Endometrial microvascular endothelial cells (primary cell): ENCODE results near the gene TYROBP. TPM values are rescaled to one million over a fixed set of nuclear protein-coding genes. Genes with fewer than 3 reads are reported as not detected.
"Not testable (repeated sequence)": the region's sequence is repeated elsewhere in the genome, so short reads cannot be mapped to it uniquely, and the experiment has no call there.

ENCODE experiments used
- in situ Hi-C: cut with HindIII; loops from 2 replicates; pipeline ENCODE4 v1.10.0; 2017; ENCODE audit warnings: low sequenced_read_pairs, low pct_unique_long_range_greater_than_20kb; ENCODE audit errors: inconsistent ontology term
- total RNA-seq: library from RNA; depleted of rRNA; stranded (reverse); fragments of >200 nt; gene quantifications from one replicate; pipeline ENCODE4 v1.2.3, GENCODE V29; 2015; ENCODE audit errors: inconsistent ontology term

TYROBP gene
- total RNA-seq, 1 donor from 2014 or later = not detected

- in situ Hi-C loops = no loop called here
These were observed 22.2 kb downstream of the TYROBP start for GRCh38 chr19:35885904-35886303.

- in situ Hi-C loops = no loop called here
These were observed 22.8 kb downstream of the TYROBP start for GRCh38 chr19:35885225-35885738.

- in situ Hi-C loops = no loop called here
These were observed 24.2 kb downstream of the TYROBP start for GRCh38 chr19:35883882-35884281.

- in situ Hi-C loops = no loop called here
These were observed 25.8 kb downstream of the TYROBP start for GRCh38 chr19:35882114-35882832.

GRCh38 chr19:35879770-35880317 lies 28.3 kb downstream of the TYROBP start:
- in situ Hi-C loops = no loop called here

- in situ Hi-C loops = no loop called here
These were observed 29.0 kb downstream of the TYROBP start for GRCh38 chr19:35879068-35879467.

GRCh38 chr19:35874392-35874930 lies 33.6 kb downstream of the TYROBP start:
- in situ Hi-C loops = no loop called here

GRCh38 chr19:35872180-35872579 lies 35.9 kb downstream of the TYROBP start:
- in situ Hi-C loops = no loop called here

- in situ Hi-C loops = no loop called here
These were observed 36.5 kb downstream of the TYROBP start for GRCh38 chr19:35871611-35872010.

- in situ Hi-C loops = no loop called here
These were observed 37.3 kb downstream of the TYROBP start for GRCh38 chr19:35870798-35871197.

- in situ Hi-C loops = not testable (repeated sequence)
These were observed 37.9 kb downstream of the TYROBP start for GRCh38 chr19:35870124-35870736.

GRCh38 chr19:35869327-35870123 lies 38.6 kb downstream of the TYROBP start:
- in situ Hi-C loops = no loop called here

GRCh38 chr19:35868823-35869326 lies 39.2 kb downstream of the TYROBP start:
- in situ Hi-C loops = no loop called here

- in situ Hi-C loops = no loop called here
These were observed 39.8 kb downstream of the TYROBP start, which contains the start of gene APLP1 for GRCh38 chr19:35868172-35868822. Gene APLP1 (plus strand): TSS chr19:35868574. CDS start chr19:35868637, 63 bp downstream.

- in situ Hi-C loops = no loop called here
These were observed 45.1 kb downstream of the TYROBP start for GRCh38 chr19:35863018-35863417.

- in situ Hi-C loops = no loop called here
These were observed 45.6 kb downstream of the TYROBP start for GRCh38 chr19:35862528-35862927.

- in situ Hi-C loops = no loop called here
These were observed 46.4 kb downstream of the TYROBP start for GRCh38 chr19:35861640-35862160.
